Parathyroid adenoma (tissue), 2 donors: Measurements from ENCODE around the gene TMEM151B.

ENCODE experiments used
- H2AFZ ChIP-seq: fragments of 300-600 bp; sonication (generic); one replicate; pipeline ENCODE4 v1.7.0; 2017; ENCODE audit warnings: antibody characterized with exemption, mild to moderate bottlenecking
- H3K27ac ChIP-seq: fragments of 300-600 bp; sonication (generic); one replicate; pipeline ENCODE4 v1.7.0; 2017
- H3K27me3 ChIP-seq: fragments of 300-600 bp; sonication (generic); one replicate; pipeline ENCODE4 v1.7.0; 2017; ENCODE audit warnings: low read length; ENCODE audit not compliant: control insufficient read depth, insufficient read depth
- H3K36me3 ChIP-seq: fragments of 300-600 bp; sonication (generic); one replicate; pipeline ENCODE4 v1.7.0; 2017; ENCODE audit warnings: low read length; ENCODE audit not compliant: control insufficient read depth, insufficient read depth
- H3K4me1 ChIP-seq: fragments of 300-600 bp; sonication (generic); one replicate; pipeline ENCODE4 v1.7.0; 2017; ENCODE audit warnings: control low read depth
- H3K4me2 ChIP-seq: fragments of 300-600 bp; sonication (generic); one replicate; pipeline ENCODE4 v1.7.0; 2017; ENCODE audit warnings: low read length
- H3K4me3 ChIP-seq: fragments of 300-600 bp; sonication (generic); one replicate; pipeline ENCODE4 v1.7.0; 2017; ENCODE audit warnings: low read depth, low read length
- H3K79me2 ChIP-seq: fragments of 300-600 bp; sonication (generic); one replicate; pipeline ENCODE4 v1.7.0; 2017; ENCODE audit warnings: control low read depth
- H3K9ac ChIP-seq: fragments of 300-600 bp; sonication (generic); one replicate; pipeline ENCODE4 v1.7.0; 2017; ENCODE audit warnings: mild to moderate bottlenecking
- H3K9me3 ChIP-seq: fragments of 300-600 bp; sonication (generic); one replicate; pipeline ENCODE4 v1.7.0; 2017; ENCODE audit warnings: low read length; ENCODE audit not compliant: control insufficient read depth
- TF ChIP-seq, protein P1 (sequence below): fragments of 300-600 bp; sonication (generic); IDR thresholded peaks from one replicate; pipeline ENCODE4 v1.7.0; 2017; ENCODE audit warnings: antibody characterized with exemption, mild to moderate bottlenecking
- donor health status: primary hyperparathyroidism.

Gene TMEM151B

DNA sequence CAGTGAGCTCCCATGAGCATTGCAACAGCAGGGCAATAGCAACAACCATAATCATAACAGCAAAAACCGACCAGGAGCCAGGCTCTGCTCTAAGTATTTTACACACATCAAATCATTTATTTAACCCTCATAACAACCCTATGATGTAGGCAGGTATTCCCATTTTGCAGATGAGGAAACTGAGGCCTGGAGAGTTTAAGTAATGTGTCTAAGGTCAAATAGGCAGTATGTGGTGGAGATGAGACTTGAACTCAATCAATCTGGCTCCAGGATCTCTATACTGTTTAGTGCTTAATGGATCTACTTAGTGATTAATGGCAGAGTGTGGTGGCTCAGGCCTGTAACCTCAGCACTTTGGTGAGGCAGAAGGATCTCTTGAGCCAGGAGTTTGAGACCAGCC, 3.4 kb downstream of the TMEM151B start:
- H3K4me2 ChIP-seq, result no peak overlapping the region
- no peak overlapping the region for H3K4me3 ChIP-seq
- H3K9ac ChIP-seq, result no peak overlapping the region
- no peaks in the 10 kb centered on the region for H3K9me3 ChIP-seq
- no peaks in the 10 kb centered on the region for H3K79me2 ChIP-seq
- H3K4me1 ChIP-seq, result no peaks in the 10 kb centered on the region
- TF ChIP-seq, protein P1, sequence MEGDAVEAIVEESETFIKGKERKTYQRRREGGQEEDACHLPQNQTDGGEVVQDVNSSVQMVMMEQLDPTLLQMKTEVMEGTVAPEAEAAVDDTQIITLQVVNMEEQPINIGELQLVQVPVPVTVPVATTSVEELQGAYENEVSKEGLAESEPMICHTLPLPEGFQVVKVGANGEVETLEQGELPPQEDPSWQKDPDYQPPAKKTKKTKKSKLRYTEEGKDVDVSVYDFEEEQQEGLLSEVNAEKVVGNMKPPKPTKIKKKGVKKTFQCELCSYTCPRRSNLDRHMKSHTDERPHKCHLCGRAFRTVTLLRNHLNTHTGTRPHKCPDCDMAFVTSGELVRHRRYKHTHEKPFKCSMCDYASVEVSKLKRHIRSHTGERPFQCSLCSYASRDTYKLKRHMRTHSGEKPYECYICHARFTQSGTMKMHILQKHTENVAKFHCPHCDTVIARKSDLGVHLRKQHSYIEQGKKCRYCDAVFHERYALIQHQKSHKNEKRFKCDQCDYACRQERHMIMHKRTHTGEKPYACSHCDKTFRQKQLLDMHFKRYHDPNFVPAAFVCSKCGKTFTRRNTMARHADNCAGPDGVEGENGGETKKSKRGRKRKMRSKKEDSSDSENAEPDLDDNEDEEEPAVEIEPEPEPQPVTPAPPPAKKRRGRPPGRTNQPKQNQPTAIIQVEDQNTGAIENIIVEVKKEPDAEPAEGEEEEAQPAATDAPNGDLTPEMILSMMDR, result no peak
- H3K27me3 ChIP-seq, result no peaks in the 10 kb centered on the region
- no peaks in the 10 kb centered on the region for H3K36me3 ChIP-seq
- H2AFZ ChIP-seq, result no peak overlapping the region
- no peak overlapping the region for H3K27ac ChIP-seq

GRCh38 chr6:44275271-44275748, 5.1 kb downstream of the TMEM151B start:
- Histone ChIP-seq H3K9ac (no peak overlapping the region), H3K4me1 (no peaks in the 10 kb centered on the region), H3K9me3 (no peaks in the 10 kb centered on the region), H3K27ac (no peak overlapping the region), H3K79me2 (no peaks in the 10 kb centered on the region), H3K27me3 (no peaks in the 10 kb centered on the region), H3K36me3 (no peaks in the 10 kb centered on the region), H2AFZ (peak overlapping the region; percentile 69), H3K4me3 (no peak overlapping the region), H3K4me2 (peak overlapping the region; percentile 74)
- TF ChIP-seq, protein P1, result no peak

DNA sequence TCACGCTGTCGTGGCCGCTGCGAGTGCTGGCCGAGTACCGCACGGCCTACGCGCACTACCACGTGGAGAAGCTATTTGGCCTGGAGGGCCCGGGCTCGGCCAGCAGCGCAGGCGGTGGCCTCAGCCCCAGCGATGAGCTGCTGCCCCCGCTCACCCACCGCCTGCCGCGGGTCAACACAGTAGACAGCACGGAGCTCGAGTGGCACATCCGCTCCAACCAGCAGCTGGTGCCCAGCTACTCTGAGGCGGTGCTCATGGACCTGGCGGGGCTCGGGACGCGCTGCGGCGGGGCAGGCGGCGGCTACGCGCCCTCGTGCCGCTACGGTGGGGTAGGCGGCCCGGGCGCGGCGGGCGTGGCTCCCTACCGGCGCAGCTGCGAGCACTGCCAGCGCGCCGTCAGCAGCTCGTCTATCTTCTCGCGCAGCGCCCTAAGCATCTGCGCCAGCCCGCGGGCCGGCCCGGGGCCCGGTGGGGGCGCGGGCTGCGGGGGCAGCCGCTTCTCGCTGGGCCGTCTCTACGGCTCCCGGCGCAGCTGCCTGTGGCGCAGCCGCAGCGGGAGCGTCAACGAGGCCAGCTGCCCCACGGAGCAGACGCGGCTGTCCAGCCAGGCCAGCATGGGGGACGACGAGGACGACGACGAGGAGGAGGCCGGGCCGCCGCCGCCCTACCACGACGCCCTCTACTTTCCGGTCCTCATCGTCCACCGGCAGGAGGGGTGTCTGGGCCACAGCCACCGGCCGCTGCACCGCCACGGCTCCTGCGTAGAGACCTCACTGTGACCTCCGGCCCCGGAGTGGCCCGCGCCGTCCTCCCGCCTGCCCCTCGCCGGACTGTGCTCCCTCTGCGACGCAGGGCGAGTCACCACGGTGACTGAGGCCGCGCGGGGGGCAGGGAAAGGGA, 5.7 kb downstream of the TMEM151B start:
- H3K4me1 ChIP-seq, result no peaks in the 10 kb centered on the region
- no peak overlapping the region for H3K4me3 ChIP-seq
- H3K9me3 ChIP-seq, result no peaks in the 10 kb centered on the region
- no peak overlapping the region for H3K27ac ChIP-seq
- peak overlapping the region; percentile 74 for H3K4me2 ChIP-seq
- TF ChIP-seq, protein P1, result no peak
- H3K79me2 ChIP-seq, result no peaks in the 10 kb centered on the region
- no peak overlapping the region for H3K9ac ChIP-seq
- H3K36me3 ChIP-seq, result no peaks in the 10 kb centered on the region
- no peaks in the 10 kb centered on the region for H3K27me3 ChIP-seq
- H2AFZ ChIP-seq, result peak overlapping the region; percentile 69

DNA sequence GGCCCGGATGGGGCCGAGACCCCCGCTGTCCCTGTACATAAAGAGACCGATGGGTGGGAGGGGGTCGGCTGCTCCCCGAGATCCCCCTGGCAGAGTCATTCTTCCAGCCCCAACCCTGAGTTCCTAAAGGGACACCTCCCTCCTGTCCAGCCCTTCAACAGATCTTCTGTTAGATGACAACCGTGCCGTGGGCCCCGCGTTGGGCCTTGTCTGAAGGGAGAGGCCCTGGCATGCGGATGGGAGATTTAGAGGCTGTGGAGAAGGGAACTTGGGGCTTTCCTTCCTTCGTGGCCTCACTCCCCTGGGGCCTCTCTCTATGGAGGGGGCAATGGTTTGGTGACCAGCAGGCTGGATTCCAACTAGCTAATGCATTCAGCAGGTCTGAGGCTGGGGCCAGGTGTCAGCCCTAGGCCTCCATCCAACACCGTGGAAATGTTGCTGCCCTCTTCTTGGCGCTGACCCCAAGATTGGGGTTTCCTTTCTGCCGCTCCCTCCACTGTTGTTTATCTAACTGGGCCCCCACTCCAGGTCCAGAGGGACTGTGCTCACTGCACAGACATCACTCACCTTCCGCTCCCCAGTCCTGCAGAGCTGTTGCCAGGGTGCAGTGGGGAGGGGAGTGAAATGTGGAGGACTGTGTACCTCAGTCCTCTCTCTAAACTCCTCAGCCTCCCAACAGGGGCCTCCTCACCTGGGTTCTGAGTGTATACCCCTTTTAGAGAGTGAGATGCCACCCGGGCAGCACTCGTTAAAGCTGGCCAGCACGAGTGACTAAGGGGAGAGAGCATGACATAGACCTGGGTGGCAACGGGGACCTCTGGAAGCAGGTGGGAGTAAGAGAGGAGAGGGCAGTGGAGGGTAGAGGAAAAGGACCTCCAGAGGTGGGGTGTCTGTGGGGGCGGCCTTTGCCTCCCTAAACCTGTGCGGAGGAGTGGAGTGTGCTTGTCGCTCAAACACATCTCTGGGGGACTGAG, 6.7 kb downstream of the TMEM151B start:
- no peaks in the 10 kb centered on the region for H3K9me3 ChIP-seq
- no peak overlapping the region for H3K27ac ChIP-seq
- TF ChIP-seq, protein P1, result no peak
- no peak overlapping the region for H2AFZ ChIP-seq
- no peak overlapping the region for H3K9ac ChIP-seq
- H3K36me3 ChIP-seq, result no peaks in the 10 kb centered on the region
- H3K4me1 ChIP-seq, result no peaks in the 10 kb centered on the region
- H3K4me2 ChIP-seq, result no peak overlapping the region
- no peaks in the 10 kb centered on the region for H3K79me2 ChIP-seq
- H3K27me3 ChIP-seq, result no peaks in the 10 kb centered on the region
- no peak overlapping the region for H3K4me3 ChIP-seq
